ENCODE measurements around the gene LDHAL6B. TPM values are rescaled to one million over a fixed set of nuclear protein-coding genes. Genes with fewer than 3 reads are reported as not detected.
A peak's percentile ranks its signal among the peaks of the same experiment; 100 is the strongest.

LDHAL6B gene
- polyA plus RNA-seq, 3 donors, result not detected

- no peaks in the 10 kb centered on the region for H4K20me1 ChIP-seq (ENCODE audit: insufficient read depth, low read length)
- Mint-ChIP-seq H3K27me3 (ENCODE audit: low read depth in 3 of 3) (peaks cover 0 to 2% (median 0%) of the 10 kb centered on the region in 3 donors), H3K36me3 (peaks cover 52 to 69% of the 10 kb centered on the region in 2 donors), H3K4me3 (no peak overlapping the region), H3K4me1 (peaks cover 19% of the 10 kb centered on the region), H3K27ac (peak overlapping the region in 3 of 7 donors; percentile 7 to 81 (median 58)), H3K9me3 (peaks cover 0 to under 1% (median 0%) of the 10 kb centered on the region in 7 donors)
- no peak overlapping the region for H3K27ac ChIP-seq (ENCODE audit: low read depth in 1 of 2, low read length in 2 of 2)
- no peak overlapping the region for H3K4me3 ChIP-seq (replicated peaks in 1 of 3; ENCODE audit: low read depth in 2 of 3, low read length in 3 of 3)
- peaks cover 16 to 39% of the 10 kb centered on the region in 2 donors for H3K36me3 ChIP-seq (replicated peaks in 1 of 2; ENCODE audit: control insufficient read depth in 1 of 2, insufficient read depth in 2 of 2, low read length in 2 of 2)
- peaks cover 20 to 24% of the 10 kb centered on the region in 2 donors for H3K4me1 ChIP-seq (ENCODE audit: control insufficient read depth in 1 of 2, insufficient read depth in 2 of 2, low read length in 2 of 2)
- no peak for DNase-seq
- no peak overlapping the region for H2AFZ ChIP-seq (ENCODE audit: insufficient read depth, low read depth, low read length, poor library complexity, severe bottlenecking)
- no peaks in the 10 kb centered on the region for H3K79me2 ChIP-seq (ENCODE audit: insufficient read depth, low read length)
- no peak overlapping the region for H3K4me2 ChIP-seq (replicated peaks; ENCODE audit: extremely low read depth, low read length, poor library complexity, severe bottlenecking)
- no peaks in the 10 kb centered on the region for H3K9me3 ChIP-seq (replicated peaks in 1 of 2; ENCODE audit: control insufficient read depth in 1 of 2, insufficient read depth in 1 of 2, low read length in 2 of 2)
- WGBS (ENCODE audit: insufficient coverage), result 71% methylated on average over 3 of the region's 5 CpGs
- no peak for TF ChIP-seq CTCF (IDR thresholded peaks at IDR 0.05)
- H3K27me3 ChIP-seq (ENCODE audit: control insufficient read depth in 2 of 2, insufficient read depth in 2 of 2, low read length in 2 of 2), result no peaks in the 10 kb centered on the region
- intact Hi-C loops (cut with micrococcal nuclease), result no loop called here
- no peak overlapping the region for H3K9ac ChIP-seq (ENCODE audit: insufficient read depth, low read length, poor library complexity, severe bottlenecking)
Observed at GRCh38 chr15:59189241-59189640, 17.4 kb upstream of the LDHAL6B start.

GRCh38 chr15:59190291-59190690, 16.4 kb upstream of the LDHAL6B start:
- H3K9me3 Mint-ChIP-seq, result peaks cover 0 to 2% (median 0%) of the 10 kb centered on the region in 7 donors
- Histone ChIP-seq H3K79me2 (ENCODE audit: insufficient read depth, low read length) (no peaks in the 10 kb centered on the region), H3K9ac (ENCODE audit: insufficient read depth, low read length, poor library complexity, severe bottlenecking) (no peak overlapping the region), H3K9me3 (replicated peaks in 1 of 2; ENCODE audit: control insufficient read depth in 1 of 2, insufficient read depth in 1 of 2, low read length in 2 of 2) (no peaks in the 10 kb centered on the region), H3K4me3 (replicated peaks in 1 of 3; ENCODE audit: low read depth in 2 of 3, low read length in 3 of 3) (no peak overlapping the region), H3K27ac (ENCODE audit: low read depth in 1 of 2, low read length in 2 of 2) (no peak overlapping the region), H3K4me1 (ENCODE audit: control insufficient read depth in 1 of 2, insufficient read depth in 2 of 2, low read length in 2 of 2) (peaks cover 18 to 19% of the 10 kb centered on the region in 2 donors), H3K4me2 (replicated peaks; ENCODE audit: extremely low read depth, low read length, poor library complexity, severe bottlenecking) (no peak overlapping the region), H3K36me3 (replicated peaks in 1 of 2; ENCODE audit: control insufficient read depth in 1 of 2, insufficient read depth in 2 of 2, low read length in 2 of 2) (peaks cover 27 to 50% of the 10 kb centered on the region in 2 donors), H2AFZ (ENCODE audit: insufficient read depth, low read depth, low read length, poor library complexity, severe bottlenecking) (no peak overlapping the region), H4K20me1 (ENCODE audit: insufficient read depth, low read length) (no peaks in the 10 kb centered on the region), H3K27me3 (ENCODE audit: control insufficient read depth in 2 of 2, insufficient read depth in 2 of 2, low read length in 2 of 2) (no peaks in the 10 kb centered on the region)
- peaks cover 0 to 2% (median 0%) of the 10 kb centered on the region in 3 donors for H3K27me3 Mint-ChIP-seq (ENCODE audit: low read depth in 3 of 3)
- no peak overlapping the region for H3K4me3 Mint-ChIP-seq
- peaks cover 63 to 69% of the 10 kb centered on the region in 2 donors for H3K36me3 Mint-ChIP-seq
- 100% methylated on average over 7 of the region's 7 CpGs for WGBS (ENCODE audit: insufficient coverage)
- peaks cover 17% of the 10 kb centered on the region for H3K4me1 Mint-ChIP-seq
- intact Hi-C loops (cut with micrococcal nuclease), result no loop called here
- DNase-seq, result no peak
- TF ChIP-seq CTCF (IDR thresholded peaks at IDR 0.05), result no peak
- H3K27ac Mint-ChIP-seq, result no peak overlapping the region
